Neuron (in vitro differentiated cells): ENCODE measurements around the gene UBA1.

Experiments used
- H2AFZ ChIP-seq: one replicate; pipeline ENCODE4 v1.6.1; 2013; ENCODE audit warnings: low read depth, mild to moderate bottlenecking, inconsistent platforms, low read length, moderate library complexity
- H3K27me3 ChIP-seq: one replicate; pipeline ENCODE4 v1.6.1; 2013; ENCODE audit warnings: low read length; ENCODE audit not compliant: insufficient read depth
- H3K36me3 ChIP-seq: one replicate; pipeline ENCODE4 v1.6.1; 2013; ENCODE audit warnings: low read length; ENCODE audit not compliant: insufficient read depth
- H3K4me1 ChIP-seq: one replicate; pipeline ENCODE4 v1.6.1; 2013; ENCODE audit warnings: low read length; ENCODE audit not compliant: insufficient read depth
- H3K4me3 ChIP-seq: 2 replicates; pipeline ENCODE4 v1.5.1; 2013; ENCODE audit warnings: mild to moderate bottlenecking, low read length, moderate library complexity
- H3K9me3 ChIP-seq: one replicate; pipeline ENCODE4 v1.6.1; 2013; ENCODE audit warnings: low read length

The UBA1 gene

DNA sequence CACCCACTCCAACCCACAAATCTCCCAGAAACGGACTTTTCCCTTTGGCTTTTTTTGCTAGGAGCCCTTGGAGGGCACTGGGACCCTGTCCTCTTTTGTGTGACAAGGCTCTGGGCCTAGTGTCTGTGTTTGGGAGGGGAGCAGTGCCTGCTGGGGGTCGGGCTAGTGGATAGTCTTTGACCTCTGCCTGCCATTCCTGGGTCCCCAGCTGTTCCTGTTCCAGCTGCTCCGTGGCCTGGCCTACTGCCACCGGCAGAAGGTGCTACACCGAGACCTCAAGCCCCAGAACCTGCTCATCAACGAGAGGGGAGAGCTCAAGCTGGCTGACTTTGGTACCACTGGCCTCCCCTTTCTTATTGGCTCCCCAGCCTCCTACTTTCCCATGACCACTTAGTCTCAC lies 32.4 kb downstream of the UBA1 start:
- H2AFZ ChIP-seq, result no peak overlapping the region
- no peaks in the 10 kb centered on the region for H3K9me3 ChIP-seq
- H3K4me1 ChIP-seq, result no peaks in the 10 kb centered on the region
- H3K4me3 ChIP-seq, result no peak overlapping the region
- H3K36me3 ChIP-seq, result peaks cover 61% of the 10 kb centered on the region
- H3K27me3 ChIP-seq, result no peaks in the 10 kb centered on the region

DNA sequence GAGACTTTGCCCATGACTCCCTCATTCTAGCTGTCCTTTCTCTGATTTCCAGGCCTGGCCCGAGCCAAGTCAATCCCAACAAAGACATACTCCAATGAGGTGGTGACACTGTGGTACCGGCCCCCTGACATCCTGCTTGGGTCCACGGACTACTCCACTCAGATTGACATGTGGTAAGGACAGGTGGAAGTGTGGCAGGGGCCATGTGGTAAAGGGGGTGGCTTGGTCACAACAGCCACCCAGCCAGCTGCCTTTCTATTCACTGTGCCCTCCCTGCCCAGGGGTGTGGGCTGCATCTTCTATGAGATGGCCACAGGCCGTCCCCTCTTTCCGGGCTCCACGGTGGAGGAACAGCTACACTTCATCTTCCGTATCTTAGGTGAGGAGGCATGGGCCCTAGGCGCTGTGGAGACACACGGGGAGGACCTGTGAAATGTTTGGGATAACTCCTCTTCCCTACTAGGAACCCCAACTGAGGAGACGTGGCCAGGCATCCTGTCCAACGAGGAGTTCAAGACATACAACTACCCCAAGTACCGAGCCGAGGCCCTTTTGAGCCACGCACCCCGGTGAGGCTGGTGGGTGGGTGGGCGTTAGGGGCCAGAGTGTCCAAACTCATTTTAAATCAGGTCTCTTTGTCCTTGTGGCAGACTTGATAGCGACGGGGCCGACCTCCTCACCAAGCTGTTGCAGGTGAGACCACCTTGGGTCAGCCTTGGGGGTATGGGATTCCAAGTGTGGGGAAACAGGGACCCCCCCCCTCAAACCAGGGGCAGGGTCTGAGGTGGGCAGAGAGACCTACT lies 33.1 kb downstream of the UBA1 start:
- Histone ChIP-seq H3K9me3 (no peaks in the 10 kb centered on the region), H3K4me1 (no peaks in the 10 kb centered on the region), H3K27me3 (no peaks in the 10 kb centered on the region), H3K36me3 (peaks cover 56% of the 10 kb centered on the region), H3K4me3 (no peak overlapping the region), H2AFZ (no peak overlapping the region)

DNA sequence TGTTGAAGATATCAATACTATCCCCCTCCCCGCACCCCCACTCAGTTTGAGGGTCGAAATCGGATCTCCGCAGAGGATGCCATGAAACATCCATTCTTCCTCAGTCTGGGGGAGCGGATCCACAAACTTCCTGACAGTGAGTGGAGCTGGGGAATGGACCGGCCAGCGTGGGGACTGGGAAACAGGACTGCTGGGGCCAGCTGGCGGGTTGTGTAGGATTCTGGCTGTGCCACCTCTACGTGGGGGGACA lies 33.6 kb downstream of the UBA1 start:
- H2AFZ ChIP-seq, result no peak overlapping the region

DNA sequence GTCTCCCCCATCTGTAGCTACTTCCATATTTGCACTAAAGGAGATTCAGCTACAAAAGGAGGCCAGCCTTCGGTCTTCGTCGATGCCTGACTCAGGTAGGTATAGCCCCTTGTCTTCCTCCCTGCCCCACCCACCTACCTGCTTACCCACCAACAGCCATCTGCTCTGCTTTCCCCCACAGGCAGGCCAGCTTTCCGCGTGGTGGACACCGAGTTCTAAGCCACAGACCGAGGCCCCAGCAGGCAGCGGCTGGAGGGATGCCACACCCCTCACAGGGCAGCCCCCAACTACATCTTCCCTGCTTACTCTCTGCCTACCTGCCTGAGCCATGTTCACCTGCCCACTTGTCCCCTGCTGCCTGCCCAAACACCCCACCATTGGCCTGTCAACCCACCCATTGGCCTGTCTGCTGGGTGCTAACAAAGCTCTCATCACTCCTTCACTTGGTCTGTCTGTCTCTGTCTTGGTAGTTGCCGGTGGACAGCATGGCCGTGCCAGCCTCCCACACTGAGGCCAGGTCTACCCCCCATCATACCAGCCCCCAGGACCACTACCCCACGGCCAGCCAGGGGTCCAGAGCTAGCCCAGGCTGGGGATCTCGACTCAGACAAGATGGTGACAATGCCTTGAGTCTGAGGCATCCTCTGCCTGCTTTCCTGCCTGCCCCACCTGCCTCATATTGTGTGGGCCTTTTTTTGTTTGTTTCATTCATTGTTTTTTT lies 35.1 kb downstream of the UBA1 start:
- no peaks in the 10 kb centered on the region for H3K27me3 ChIP-seq
- peaks cover 48% of the 10 kb centered on the region for H3K36me3 ChIP-seq
- H2AFZ ChIP-seq, result no peak overlapping the region
- H3K9me3 ChIP-seq, result no peaks in the 10 kb centered on the region
- H3K4me3 ChIP-seq, result no peak overlapping the region
- peaks cover 5% of the 10 kb centered on the region for H3K4me1 ChIP-seq

More for the DNA sequence above, 33.6 kb downstream of the UBA1 start:
- H3K27me3 ChIP-seq, result no peaks in the 10 kb centered on the region
- H3K4me3 ChIP-seq, result no peak overlapping the region
- peaks cover under 1% of the 10 kb centered on the region for H3K4me1 ChIP-seq
- no peaks in the 10 kb centered on the region for H3K9me3 ChIP-seq
- peaks cover 55% of the 10 kb centered on the region for H3K36me3 ChIP-seq

DNA sequence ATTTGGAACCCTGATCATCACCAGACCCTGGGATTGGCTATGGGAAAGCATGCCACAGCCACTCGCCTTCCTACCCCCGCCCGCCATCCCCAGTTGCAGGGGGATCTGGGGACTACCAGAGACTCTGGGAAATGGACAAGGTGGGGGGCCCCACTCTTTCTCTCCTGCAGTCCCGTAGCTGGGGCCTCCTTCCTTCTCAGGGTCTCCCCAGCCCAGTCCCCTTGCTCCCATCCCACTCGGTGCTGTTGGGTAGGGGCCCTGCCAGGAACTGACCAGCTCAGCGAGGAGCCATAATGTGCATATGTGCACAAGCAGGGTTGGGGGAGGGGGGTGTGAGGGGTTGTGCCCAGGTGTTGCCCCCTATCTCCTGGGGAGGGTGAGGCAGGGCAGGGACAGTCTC lies 35.8 kb downstream of the UBA1 start:
- no peaks in the 10 kb centered on the region for H3K9me3 ChIP-seq
- peaks cover 40% of the 10 kb centered on the region for H3K36me3 ChIP-seq
- no peak overlapping the region for H3K4me3 ChIP-seq
- H3K4me1 ChIP-seq, result peaks cover 5% of the 10 kb centered on the region
- no peak overlapping the region for H2AFZ ChIP-seq
- H3K27me3 ChIP-seq, result no peaks in the 10 kb centered on the region

DNA sequence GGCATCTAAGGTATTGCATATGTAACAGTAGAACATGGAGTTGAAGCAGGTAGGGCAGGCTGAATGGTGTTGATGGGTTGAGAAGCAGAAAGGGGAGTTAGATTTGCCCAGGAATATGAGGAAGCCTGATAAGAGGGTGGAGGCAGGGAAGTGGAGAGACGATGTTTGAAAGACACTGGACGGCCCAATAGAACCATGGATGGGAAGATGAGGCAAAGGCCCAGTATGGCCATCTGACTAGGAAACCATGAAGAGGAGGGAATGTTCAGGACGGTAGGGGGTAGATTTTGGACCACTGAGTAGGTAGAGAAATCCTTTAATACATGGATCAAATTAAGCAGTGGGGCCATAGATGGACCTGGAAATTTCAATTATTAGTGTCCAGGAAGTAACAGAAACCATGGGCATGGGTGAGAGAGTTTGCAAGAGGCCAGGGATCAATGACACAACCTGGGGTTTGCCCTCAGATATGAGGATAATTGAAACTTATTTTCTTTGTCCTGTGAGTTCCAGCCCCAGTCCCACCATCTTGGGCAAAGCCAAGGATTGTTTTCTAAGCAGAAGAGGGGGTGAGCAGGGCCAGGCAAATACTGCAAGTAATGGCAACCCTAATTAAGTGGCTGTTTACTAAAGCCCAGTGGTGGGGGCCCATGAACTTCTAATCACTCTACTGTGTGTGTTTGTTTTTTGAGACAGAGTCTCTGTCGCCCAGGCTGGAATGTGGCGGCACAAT lies 36.7 kb downstream of the UBA1 start:
- Histone ChIP-seq H3K4me3 (no peak overlapping the region), H3K36me3 (peaks cover 32% of the 10 kb centered on the region), H3K27me3 (no peaks in the 10 kb centered on the region), H3K9me3 (no peaks in the 10 kb centered on the region), H3K4me1 (peaks cover 12% of the 10 kb centered on the region), H2AFZ (no peak overlapping the region)

DNA sequence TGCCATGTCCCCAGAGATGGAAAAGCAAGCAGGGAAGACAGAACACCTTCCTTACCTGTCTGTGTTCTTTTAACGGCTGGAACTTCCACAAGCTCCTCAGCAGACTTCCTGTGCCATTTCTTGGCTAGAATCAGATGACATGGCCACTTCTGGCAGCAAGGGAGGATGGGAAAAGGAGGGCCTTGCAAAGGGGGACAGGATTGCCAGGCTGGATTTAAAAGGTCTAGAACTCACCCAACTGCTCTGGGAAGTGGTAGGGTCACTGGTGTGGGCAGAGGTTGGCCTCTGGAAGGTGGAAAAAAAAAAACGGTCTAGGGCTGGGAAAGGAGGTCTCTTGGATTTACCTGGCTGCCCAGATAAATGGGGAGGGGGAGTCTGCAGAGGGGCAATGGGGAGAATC lies 37.5 kb downstream of the UBA1 start:
- H3K4me1 ChIP-seq, result peaks cover 18% of the 10 kb centered on the region
- no peak overlapping the region for H3K4me3 ChIP-seq
- no peaks in the 10 kb centered on the region for H3K27me3 ChIP-seq
- no peaks in the 10 kb centered on the region for H3K9me3 ChIP-seq
- H2AFZ ChIP-seq, result no peak overlapping the region
- H3K36me3 ChIP-seq, result peaks cover 23% of the 10 kb centered on the region

DNA sequence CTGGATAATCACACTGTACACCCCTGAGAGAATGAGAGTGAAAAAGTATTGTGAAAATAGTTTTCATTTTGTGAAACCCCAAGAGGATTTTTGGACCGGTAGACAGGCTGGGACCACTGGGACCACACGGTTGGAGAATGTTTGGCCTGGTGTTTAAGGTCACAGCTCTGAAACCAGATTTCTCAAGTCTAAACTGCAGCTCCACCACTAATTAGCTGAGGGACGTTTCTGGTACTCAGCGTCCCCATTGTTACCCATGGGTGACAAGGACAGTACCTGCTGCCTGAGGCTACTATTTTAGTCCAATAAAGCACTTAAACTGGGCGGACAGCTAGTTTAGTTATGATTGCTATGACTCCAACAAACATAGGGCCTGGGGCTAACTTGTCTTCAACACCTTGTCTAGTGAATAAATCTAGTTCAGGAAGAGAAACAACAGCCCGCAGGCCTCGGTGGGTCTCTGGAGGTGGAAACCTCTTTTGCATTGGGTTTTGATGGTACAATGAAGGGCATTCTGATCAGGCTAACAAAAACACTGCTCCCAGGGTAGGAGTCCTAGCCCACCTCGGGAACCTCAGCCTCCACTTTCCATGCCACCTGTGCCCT lies 38.7 kb downstream of the UBA1 start:
- Histone ChIP-seq H3K4me3 (peak overlapping the region; percentile 73), H3K4me1 (peaks cover 26% of the 10 kb centered on the region), H3K36me3 (peaks cover 13% of the 10 kb centered on the region), H3K9me3 (no peaks in the 10 kb centered on the region), H2AFZ (peak overlapping the region; percentile 84), H3K27me3 (no peaks in the 10 kb centered on the region)

DNA sequence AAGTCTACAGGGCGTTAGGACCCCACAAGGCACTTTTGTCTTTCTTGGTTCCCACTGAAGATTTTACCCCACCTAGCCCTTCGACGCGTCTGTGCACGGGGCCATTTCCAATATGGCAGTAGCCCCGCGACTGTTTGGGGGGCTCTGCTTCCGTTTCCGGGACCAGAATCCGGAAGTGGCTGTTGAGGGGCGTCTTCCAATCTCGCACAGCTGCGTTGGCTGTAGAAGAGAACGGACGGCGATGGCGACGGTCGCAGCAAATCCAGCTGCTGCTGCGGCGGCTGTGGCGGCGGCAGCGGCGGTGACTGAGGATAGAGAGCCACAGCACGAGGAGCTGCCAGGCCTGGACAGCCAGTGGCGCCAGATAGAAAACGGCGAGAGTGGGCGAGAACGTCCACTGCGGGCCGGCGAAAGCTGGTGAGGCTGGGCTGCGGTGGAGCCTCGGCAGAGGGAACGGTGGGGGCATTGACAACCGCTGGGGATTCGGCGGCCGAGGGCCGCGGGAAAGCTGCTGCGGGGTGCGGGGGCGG lies 39.2 kb downstream of the UBA1 start, which contains the start of gene USP11:
TSS of gene USP11 (plus strand) at position 207 of the 530 bp plus-strand sequence. CDS start at position 242, 35 bp downstream.
- Histone ChIP-seq H2AFZ (peak within 1 kb of the TSS; percentile 84), H3K9me3 (no peaks in the 10 kb centered on the region), H3K27me3 (no peaks in the 10 kb centered on the region), H3K4me3 (peak within 1 kb of the TSS; percentile 73), H3K4me1 (peaks cover 26% of the 10 kb centered on the region), H3K36me3 (peaks cover 9% of the 10 kb centered on the region)

DNA sequence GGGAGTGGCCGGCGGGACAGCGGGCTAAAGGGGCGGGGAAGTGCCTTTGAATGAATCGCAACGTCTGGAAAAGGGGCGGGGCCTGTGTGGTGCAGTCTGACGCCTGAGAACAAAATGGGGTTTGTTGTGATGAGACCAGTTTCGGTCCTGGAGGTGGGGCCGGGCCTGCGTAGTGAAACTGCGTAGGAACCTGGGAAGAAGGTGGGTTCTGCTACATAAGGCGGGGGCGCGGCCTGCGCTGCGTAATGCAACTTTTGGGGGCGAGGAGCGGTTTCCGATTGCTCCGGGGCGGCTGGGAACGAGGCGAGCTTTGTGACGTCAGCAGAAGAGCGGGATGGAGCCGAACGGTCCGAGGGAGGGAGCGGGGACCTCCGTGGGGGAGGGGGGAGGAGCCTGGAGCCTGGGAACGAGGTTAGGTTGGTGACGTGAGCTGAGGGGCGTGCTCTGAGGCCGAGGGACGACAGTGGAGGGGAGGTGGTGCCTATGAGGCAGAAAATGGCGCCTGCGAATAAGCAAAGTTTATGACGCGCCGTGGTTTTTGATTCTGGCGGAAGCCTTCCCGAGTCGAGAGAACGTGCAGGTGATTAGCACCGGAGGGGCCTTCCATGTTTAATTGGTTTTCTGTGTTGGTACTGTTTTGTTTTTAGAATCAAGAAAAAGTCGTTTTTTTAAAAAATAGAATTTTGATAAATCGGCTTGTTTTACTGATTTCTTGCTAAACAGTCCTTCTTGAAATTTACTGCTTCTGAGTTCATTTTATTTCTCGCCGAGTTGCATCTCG lies 39.9 kb downstream of the UBA1 start:
- H3K4me1 ChIP-seq, result peaks cover 26% of the 10 kb centered on the region
- no peak overlapping the region for H2AFZ ChIP-seq
- no peaks in the 10 kb centered on the region for H3K9me3 ChIP-seq

DNA sequence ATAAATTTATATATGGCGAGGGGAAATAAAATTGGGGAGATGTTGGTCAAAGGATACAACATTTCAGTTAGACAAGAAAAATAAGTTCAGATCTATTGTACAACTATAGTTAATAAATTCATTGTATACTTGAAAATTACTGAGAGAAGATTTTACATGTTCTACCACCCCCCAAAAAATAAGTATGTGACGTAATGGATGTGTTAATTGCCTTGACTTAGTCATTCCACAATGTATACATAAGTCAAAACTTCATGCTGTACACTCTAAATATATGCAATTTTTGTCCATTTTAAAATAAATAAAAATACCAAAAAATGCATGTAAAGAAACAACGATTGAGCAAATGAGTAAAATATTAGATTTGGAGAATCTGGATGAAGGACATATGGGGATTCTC lies 41.0 kb downstream of the UBA1 start:
- Histone ChIP-seq H2AFZ (no peak overlapping the region), H3K36me3 (peaks cover 6% of the 10 kb centered on the region), H3K4me1 (peaks cover 26% of the 10 kb centered on the region), H3K9me3 (no peaks in the 10 kb centered on the region), H3K27me3 (no peaks in the 10 kb centered on the region), H3K4me3 (peak overlapping the region; percentile 73)

More for the DNA sequence above, 39.9 kb downstream of the UBA1 start:
- Histone ChIP-seq H3K36me3 (peaks cover 4% of the 10 kb centered on the region), H3K4me3 (peak overlapping the region; percentile 73), H3K27me3 (no peaks in the 10 kb centered on the region)

DNA sequence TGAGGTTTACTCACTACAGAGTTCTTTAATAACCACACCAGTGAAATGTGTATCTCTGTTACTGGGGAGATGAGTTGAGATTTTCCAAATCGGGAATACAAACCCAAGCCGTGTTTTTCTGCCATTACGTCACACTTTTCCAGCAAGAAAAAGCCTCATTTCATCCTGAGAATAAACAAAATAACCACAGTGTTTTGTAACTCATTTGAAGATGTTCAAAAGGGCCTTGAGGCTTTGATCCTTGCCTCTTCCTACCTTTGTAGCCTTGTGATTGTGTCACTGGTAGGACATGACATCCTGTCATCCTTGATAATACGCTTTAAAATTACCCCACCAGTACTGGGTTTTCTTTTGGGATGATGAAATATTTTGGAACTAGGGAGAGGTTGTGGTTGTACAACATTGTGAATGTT lies 42.1 kb downstream of the UBA1 start:
- peaks cover 26% of the 10 kb centered on the region for H3K4me1 ChIP-seq
- peaks cover 1% of the 10 kb centered on the region for H3K9me3 ChIP-seq
- no peaks in the 10 kb centered on the region for H3K27me3 ChIP-seq
- H3K36me3 ChIP-seq, result peaks cover 17% of the 10 kb centered on the region
- no peak overlapping the region for H3K4me3 ChIP-seq
- no peak overlapping the region for H2AFZ ChIP-seq
